Activated T-cell treated with anti-CD3 and anti-CD28 coated beads for 24 hours (primary cell): Measurements from ENCODE around the gene MAP3K7CL.
A peak's percentile ranks its signal among the peaks of the same experiment; 100 is the strongest.

Experiments
- DNase-seq: peaks from one replicate; pipeline ENCODE4 v3.0.0-alpha.2; 2020; ENCODE audit warnings: low read depth

The MAP3K7CL gene

DNA sequence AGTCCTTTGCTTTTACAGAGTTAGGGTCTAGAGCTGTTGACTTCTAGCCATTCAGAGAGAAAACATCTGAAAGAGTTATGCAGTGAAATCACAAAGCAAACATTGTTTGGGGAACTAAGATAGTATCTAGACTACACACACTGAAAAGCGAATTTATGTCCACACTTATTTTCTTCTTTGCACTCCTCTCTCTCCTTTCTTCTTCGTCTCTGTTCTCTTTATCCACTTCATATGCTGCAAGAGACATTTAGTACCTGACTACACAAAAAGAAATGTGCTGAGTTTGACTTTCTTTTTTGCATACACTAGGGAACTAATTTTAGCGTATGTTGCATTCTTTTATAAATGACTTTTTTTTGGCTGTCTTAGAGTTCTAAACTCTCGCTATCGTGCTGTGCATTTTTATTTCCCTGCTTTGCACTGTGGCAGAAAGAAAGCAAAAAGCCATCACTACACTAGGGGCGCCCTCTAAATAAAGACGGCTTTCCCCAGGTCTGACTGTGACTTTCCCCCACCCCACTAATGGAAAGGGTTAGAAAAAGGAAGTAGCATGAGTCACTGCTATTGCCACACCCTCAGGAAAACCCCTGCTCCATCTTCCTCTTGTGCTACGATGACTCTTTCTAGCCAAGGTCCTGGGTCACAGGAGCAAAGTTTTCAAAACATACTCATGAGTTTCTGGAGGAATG, 65.7 kb downstream of the MAP3K7CL start:
- peak; percentile 70 for DNase-seq

DNA sequence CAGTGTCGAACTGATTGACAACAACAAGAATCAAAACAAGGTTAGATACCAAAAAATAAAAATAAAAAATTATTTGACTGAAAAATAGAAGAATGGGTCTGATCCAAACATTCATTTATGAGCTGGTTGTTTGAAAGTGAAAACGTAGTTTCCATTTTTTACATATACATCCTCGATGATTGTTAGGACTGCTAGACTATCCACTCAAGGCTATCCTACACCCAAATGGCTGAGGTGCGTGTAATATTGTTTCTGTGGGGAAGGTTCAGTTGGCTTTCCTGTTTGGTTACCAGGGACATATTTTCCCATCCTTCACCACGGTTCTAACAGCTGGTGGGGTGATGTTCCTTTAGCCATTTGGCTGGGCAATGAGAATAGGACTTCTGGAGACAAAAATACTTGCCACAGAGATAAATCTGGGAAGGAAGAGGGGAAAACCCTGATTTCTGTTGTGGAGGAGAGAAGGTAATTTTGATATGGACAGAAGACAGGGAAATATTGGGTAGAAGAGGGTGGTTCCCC, 66.3 kb downstream of the MAP3K7CL start:
- no peak for DNase-seq

DNA sequence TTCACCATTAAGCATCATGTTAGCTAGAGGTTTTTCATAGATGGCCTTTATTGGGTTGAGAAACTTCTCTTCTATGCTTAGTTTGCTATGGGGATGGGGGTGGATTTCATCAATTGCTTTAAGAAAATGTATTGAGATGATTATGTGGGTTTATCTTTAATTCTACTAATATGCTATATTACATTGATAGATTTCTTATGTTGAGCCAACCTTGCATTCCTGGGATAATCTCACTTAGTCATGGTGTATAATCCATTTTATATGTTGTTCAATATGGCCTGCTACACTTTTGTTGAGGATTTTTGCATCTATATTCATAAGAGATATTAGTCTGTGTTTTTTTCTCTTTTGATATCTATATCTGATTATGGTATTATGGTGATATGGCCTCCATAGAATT, 70.7 kb downstream of the MAP3K7CL start:
- DNase-seq, result no peak

DNA sequence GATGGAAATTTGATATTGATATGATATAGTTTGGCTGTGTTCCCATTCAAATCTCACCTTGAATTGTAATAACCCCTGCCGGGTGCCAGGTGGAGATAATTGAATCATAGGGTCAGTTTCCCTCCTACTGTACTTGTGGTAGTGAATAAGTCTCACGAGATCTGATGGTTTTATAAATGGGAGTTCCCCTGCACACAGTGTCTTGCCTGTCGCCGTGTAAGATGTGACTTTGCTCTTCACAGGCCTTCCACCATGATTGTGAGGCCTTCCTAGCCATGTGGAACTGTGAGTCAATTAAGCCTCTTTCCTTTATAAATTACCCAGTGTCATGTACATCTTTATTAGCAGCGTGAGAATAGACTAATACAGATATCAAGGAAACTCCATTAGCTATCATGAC, 74.6 kb downstream of the MAP3K7CL start:
- DNase-seq, result no peak

DNA sequence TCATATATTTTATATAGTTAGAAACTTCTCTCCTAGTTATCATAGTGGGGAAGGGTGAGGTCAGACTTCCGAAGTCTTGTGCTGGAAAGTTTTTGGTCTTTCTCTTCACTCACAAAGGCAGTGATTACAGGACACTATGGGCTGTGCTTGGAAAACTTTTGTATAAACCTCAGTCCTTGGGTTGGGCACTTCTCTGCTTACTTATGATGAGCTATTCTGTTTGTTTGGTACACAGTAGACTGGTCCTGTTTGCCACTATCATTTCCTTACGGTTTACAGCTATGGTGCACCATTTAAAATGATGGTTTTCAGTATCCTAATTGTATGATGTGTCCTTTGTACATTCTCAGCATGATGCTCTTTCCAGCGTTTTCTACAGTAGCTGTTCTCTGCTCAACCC, 75.5 kb downstream of the MAP3K7CL start:
- no peak for DNase-seq

DNA sequence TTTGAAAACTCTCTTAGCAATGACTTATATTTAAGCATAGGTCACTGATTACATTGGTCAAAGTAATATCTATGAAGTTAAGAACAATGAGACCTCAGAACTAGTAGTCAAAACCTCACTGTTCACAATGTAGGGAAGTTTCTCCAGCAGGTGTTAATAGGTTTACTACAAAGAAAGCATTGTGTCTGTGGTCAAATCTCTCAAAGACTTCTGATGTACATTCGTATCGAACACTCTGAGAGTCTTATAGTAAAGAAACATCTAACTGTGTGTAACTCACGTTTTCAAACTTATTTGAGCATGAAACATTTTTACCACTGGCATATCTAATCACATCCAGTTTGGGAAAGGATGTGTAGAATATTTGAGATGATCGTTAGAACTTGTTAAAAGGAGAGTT, 76.0 kb downstream of the MAP3K7CL start:
- DNase-seq, result no peak

DNA sequence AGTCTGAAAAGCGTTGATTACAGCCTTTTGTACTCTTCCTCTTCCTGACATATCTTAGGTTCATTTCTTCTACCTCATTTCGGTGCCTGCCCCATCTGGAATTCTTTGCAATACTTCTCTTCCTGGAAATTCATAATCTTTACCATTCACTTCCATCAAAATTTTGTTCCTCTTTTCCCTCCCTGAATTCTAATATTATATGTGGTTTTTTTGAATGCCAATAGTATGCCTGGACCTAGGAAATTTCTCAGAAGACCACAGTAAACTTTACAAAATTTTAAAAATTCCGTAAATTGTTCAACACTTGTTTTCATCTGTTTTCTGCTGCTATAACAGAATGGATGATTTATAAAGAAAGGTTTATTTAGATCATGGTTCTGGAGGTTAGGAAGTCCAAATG, 76.8 kb downstream of the MAP3K7CL start:
- DNase-seq, result no peak

DNA sequence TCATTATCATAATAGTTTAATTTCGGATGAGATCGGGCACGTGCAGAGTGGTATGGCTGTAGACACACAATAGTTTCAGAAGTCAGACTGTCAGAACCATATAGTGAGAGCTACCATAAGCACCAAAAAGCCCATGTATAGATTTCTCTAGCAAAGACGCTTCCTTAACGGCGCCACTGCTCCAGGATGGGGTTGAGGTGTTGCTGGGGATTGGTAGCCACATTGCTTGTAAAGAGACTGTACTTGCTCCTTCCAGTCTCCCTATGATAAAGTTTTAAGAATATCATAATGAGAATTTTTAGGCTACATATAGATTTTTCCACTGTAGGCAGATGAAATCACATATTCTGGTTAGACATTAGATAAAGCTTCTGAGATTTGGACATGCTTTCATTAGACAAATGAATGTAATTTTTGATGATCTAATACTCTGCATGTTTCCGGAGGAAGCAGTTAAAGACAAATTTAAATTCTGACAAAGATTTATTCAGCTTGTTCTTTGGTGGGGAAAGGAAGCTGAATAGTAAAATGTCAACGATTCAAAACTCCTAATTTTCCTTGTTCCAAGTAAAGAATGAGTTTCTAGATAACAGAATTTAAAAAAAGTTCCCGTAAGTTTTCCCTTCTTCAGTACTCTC, 77.7 kb downstream of the MAP3K7CL start:
- DNase-seq, result no peak

DNA sequence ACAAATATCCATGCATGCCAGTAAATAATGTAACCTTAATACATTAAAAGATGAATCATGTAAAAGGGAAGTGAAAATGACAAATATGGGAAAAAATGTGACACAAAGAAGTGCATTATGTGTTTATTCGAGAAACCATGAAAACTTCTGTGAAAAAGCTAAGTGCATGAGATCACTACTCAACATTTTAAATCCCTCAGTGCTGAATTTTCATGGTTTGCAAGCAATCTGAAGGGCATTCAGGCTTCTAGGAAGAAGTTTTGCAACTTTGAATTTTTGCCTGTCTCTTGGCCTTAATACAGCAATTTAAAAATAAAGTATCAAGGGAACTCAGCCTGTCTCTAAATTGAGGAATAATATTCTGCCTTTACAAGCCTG, 78.2 kb downstream of the MAP3K7CL start:
- no peak for DNase-seq

DNA sequence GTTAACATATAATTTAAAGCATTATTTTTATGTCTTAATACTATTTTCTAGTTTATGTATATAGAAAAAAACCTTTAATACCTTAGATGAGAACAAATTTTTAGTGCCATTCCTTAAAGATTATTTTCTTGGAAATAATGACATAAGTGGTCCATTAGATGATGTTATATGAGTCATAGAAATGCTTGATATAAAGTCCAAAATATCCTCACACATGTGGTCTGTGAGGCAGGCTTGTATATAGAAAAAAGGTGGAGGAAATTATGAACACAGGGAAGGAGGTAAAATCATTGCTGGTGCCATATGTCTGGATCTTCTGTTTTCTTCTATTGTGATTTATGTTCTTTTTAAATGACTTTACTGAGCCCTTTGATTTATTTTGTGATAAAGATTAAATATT, 79.3 kb downstream of the MAP3K7CL start:
- no peak for DNase-seq

DNA sequence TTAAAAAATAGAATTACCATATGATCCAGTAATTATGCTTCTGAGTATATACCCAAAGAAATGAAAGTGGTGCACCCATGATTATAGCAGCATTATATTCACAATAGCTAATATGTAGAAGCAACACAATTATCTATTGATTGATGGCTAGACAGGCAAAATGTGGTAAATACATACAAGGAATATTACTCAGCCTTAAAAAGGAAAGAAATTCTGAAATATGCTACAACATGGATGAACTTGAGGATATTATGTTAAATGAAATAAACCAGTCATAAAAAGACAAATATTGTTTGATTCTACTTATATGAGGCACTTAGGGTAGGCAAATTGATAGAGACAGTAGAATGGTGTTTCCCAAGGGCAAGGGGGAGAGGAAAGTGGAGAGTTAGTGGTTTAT, 80.8 kb downstream of the MAP3K7CL start:
- DNase-seq, result no peak

DNA sequence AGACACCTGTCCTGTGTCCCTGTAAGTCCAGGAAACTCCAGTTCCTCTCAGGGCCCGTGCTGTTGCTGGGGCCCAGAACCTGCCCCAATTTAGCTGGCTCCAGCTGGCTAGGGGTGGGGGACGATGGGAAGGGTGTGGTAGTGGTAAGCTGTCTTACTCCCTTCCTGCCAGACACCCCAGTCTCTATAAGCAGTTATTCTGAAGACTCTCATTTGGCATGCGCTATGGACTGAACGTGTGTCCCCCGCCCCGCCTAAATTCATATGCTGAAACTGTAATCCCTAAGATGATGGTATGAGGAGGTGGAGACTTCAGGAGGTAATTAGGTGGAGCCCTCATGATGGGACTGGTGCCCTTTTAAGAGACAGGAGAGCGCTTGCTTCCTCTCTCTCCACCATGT, 82.0 kb downstream of the MAP3K7CL start:
- no peak for DNase-seq

DNA sequence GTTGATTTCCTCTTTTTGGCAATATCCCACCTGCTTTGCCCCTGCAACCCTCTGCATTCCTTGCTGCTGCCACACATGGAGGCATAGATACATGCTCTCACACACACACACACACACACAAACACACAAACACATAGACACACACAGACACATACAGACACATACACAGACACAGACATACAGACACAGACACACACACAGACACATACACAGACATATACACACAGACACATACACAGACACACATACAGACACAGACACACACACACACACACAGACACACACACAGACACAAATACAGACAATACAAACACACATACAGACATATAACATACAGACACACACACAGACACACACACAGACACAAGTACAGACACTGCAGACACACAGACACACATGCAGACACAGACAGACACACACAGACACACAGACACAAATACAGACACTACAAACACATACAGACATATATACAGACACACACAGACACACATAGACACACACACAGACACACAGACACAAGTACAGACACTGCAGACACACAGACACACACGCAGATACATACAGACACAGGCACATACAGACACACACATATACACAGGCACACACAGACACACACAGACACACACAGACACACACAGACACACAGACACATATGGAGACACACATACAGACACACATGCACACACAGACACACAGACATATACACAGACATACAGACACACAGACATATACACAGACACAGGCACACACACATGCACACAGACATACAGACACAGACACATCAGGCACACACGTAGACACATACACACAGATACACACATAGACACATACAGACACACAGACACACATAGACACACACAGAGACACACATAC, 83.3 kb downstream of the MAP3K7CL start:
- DNase-seq, result no peak

DNA sequence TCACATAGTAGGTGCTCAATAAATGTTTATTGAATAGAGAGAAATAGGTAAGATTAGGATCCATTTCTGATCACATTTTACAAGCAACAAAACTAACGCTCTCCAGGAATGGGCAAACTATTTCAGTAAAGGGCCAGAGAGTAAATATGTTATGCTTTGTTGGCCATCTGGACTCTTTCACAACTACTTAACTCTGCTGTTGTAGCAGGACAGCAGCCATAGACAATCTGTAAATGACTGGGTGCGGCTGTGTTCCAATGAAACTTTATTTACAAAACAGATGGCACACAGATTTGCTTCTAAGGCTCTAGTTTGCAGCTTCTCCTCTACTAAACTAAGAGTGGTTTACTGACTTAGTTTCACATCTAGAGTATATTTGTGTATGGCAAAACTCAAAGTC, 85.3 kb downstream of the MAP3K7CL start:
- no peak for DNase-seq

DNA sequence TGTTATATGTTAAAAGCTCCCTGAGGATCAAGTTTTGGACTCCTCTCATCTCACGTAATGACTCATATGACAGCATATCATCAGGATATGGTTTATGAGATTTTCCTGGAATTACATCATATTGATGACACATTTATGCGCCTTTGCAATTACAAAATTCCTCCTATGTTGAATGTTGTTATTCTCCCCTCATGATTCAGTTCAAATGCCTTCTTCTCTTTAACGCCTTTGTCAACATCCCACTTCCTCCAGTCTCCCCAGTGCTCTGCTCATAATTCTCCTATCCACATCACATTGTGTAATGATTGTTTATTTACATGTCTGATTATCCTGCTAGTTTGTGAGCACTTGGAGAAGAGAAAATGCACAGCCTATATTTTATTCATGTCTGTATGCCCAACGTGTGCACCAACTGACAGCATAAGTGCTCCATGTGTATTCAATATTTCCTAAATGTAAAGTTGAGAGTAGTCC, 87.4 kb downstream of the MAP3K7CL start:
- DNase-seq, result no peak

DNA sequence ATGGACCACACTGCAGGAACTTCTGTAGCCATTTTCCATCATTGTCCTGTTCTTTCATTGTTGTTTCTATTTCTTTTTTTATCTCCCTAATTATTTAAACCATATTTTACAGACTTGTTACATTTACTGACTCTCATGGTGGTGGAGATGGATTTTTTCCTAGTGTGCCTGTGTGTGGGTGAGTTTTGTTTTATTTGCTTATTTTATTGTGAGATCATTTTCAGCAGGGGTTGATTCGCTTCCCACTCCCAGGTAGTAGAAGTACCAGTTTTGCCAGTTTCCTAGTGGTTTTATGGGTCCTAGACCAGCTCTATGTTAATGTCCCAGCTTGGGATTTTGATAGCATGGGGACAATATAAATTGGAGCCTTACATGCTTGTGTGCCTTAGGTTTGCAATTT, 88.3 kb downstream of the MAP3K7CL start:
- no peak for DNase-seq

DNA sequence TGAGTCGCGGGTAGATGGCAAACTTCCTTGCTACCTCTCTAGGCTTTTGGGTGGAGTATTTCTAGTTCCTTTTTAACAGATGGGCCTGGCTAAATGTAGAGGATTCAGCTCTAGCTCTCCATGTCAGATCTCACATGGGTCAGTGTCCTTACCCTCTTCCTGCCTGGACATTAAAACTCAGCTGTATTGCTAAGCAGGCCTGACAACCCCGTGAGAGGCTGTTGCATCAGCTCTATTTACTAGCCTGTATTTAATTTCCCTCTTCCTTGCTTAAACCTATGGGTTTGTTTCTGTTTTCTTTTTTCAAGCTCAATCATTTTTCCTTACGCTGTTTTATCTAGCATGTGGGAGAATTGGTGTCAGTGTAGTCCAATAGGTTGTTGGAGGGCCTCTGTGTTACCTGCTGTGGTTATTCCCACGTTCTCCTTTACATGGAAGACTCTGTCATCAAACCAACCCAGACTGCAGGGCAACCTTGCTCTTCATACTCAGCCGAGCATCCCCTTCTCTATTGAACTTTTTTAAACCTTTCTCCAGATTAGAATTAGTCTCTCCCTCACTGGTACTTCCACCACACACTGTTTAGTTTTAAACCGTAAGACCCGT, 88.8 kb downstream of the MAP3K7CL start:
- DNase-seq, result no peak

DNA sequence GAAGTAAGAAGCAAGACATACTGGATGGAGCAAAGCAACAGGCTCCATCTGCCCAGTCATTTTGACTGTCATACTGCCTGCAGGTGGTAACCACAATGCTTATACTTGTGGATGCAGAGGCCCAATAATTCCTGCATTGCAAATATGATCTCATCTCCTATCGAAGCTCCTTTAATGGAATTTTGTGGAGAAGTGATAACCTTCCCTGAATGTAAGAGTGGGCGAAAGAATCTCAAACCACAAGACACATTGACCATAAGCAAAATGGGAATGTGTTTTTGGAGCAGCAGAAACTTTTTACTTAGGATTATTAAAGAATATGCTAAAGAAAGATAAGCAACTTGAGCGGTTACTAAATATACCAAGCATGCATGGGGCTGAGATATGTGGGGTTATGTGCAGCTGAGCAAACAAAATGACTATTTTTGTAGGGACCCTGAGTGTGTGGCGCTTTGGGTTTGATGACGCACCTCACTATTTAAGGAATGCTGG, 90.9 kb downstream of the MAP3K7CL start:
- no peak for DNase-seq

DNA sequence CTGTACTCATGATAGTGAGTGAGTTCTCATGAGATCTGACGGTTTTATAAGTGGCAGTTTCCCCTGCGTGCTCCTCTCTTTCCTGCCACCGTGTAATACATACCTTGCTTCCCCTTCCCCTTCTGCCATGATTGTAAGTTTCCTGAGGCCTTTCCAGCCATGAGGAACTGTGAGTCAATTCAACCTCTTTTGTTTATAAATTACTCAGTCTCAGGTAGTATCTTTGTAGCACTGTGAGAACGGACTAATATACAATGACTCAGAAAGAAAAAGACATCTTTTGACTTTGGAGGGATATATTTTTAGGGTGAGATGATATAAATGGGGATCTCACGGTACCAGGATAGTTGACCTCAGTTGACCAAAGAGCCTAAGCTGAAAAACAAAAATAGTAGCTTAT, 93.6 kb downstream of the MAP3K7CL start:
- DNase-seq, result no peak
